GM19463 (cell line): ENCODE results near the gene TM9SF4.
"Not testable (repeated sequence)": the region's sequence is repeated elsewhere in the genome, so short reads cannot be mapped to it uniquely, and the experiment has no call there.

ENCODE experiments used
- ATAC-seq: cut with Tn5 transposase; IDR thresholded peaks from one replicate; pipeline ENCODE4 v1.9.1; 2021; ENCODE audit warnings: mild to moderate bottlenecking, moderate library complexity; ENCODE audit not compliant: unreplicated experiment

The TM9SF4 gene

DNA sequence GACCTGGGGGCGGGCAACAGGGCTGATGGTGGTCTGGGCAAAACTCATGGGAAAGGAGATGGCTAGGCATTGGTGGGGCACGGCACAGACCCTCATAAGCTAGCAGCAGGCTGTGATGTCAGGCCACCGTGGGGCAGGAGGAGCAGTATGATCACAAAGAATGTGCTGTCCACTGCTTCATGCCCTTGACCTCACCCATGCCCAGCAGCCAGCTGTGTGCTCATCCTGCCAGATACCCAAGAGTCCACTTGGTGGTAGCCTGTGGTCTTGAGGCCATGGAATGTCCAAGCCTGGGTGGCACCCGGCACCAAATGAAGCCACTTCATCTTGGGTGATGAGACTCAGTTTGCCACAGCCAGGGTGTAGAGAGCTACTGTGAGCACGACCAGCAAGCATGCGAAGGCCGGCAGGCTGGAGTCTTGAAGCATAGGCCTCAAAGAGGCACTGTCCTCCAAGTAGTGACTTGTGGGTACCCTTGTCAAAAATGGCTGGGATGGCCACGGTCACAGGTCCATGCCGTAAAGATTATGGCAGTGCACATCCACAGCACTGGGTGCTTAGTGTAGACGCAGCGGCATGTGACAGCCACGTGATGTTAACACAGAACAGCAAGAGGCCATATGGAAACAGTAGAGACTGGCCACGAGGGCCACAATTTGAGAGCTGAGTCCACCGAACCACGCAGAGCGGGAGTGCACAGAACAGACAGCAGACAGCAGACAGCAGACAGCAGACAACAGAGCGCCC is 79.0 kb downstream of the TM9SF4 start:
- no peak for ATAC-seq

DNA sequence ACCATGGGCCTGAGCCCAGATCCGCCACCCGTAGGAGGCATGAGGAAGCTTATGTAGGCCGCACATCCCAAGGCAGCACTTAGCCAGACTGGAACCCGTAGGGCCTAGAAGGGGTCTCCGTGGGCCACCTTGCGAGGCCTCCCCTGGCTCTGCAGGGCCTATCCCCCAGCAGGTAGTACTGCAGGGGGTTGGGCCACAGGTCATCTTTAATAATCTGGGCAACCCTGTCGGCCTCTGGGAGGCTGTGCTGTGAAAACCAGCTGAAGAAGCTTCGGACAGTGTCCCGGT is 79.6 kb downstream of the TM9SF4 start:
- ATAC-seq: no peak

GRCh38 chr20:32189691-32190615 is 80.4 kb downstream of the TM9SF4 start:
- no peak for ATAC-seq

DNA sequence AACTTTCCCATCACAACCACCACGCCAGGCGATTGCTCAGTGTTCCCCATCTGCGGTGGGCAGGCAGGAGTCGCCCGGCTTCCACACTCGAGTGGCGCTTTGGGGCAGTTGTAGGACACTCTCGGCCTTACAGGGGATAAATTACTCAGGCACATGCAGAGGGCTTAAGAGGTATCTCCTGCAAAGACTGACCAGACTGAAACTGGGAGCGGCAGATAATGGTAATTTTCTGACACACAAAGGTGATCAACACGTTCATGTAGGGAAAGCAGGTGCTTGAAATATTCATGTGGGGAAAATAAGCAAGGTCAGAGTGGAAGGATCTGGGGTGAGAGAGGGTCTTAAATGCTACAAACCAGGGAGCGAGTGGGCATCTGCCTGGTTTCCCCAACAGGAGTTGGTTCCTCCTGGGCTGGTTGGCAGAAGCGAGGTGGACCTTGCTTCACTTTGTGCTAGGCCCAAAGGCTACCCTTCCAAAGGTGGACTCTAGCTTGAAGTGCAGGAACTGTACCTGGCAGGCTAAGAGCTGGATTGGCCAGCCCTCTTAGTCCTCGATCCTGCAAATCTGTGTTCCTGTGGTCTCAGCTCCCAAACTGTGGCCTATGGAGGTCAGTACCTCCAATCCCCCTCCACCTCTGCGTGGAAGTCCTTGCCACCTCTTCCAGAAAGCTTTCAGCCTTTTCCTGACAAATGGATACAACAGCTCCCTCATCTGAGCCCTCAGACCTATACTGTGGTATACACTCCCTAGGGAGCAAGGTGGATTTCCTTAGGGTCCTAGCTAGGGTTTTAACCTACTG is 81.3 kb downstream of the TM9SF4 start:
- no peak for ATAC-seq

GRCh38 chr20:32191422-32191821 is 81.9 kb downstream of the TM9SF4 start:
- no peak for ATAC-seq

GRCh38 chr20:32191873-32192272 is 82.4 kb downstream of the TM9SF4 start:
- no peak for ATAC-seq

DNA sequence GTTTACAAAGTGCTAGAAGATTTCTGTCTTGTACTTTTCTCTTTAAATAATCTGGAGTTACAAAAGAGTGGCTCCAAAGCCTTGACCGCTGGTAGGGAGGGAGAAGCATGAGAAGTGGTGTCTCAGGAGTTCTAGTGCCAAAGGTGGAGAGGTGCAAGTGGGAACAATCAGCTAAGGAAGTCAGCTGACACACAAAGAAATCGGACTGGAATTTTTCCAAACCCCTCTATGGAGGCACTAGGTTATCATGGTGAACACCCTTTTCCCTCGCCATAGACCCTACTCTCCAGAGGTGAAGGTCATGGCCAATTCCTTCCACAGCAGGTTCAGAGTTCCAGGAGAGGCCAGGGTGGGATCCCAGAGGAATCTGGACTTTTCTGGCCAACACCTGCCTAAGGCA is 83.2 kb downstream of the TM9SF4 start:
- no peak for ATAC-seq

DNA sequence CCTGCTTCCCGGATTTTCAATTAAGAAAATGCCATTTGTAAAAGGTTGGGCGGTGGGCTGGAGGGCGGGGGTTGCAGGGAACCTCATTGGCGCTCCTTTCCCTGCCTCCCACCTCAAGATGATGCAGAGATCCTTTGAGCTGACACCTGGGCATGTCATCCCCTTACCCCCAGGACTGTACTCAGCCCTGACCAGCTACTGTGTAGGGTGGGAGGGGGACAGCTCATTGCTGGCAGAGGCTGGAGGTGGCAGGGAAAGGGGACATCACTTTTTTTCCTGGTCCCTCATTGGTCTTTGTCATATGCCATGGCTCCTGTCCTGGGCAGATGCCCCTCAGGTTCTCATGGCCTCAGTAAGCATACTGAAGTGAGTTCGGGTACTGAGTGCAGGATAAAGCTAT is 83.8 kb downstream of the TM9SF4 start:
- not testable (repeated sequence) for ATAC-seq

- no peak for ATAC-seq
These were observed 84.5 kb downstream of the TM9SF4 start for GRCh38 chr20:32193996-32194395.

- no peak for ATAC-seq
These were observed 86.1 kb downstream of the TM9SF4 start for GRCh38 chr20:32195581-32195980.

- ATAC-seq: not testable (repeated sequence)
These were observed 87.1 kb downstream of the TM9SF4 start for GRCh38 chr20:32196613-32197012.

DNA sequence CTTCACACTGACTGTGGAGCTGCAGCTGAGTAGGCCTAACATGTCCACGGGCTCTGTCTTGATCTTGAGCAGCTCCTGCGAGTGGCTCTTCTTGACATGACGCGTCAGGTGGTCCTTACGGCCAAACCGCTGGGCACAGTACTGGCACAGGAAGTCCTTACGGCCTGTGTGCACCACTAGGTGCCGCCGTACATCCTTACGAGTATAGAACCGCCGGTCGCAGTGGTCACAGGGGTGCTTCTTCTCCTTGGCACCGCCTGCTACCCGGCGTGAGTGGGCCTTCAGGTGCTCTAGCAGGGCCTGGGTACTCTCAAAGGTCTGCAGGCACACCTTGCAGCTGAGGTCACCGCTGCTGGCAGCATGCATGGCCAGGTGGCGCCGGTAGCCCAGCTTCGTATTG is 87.6 kb downstream of the TM9SF4 start:
- ATAC-seq: not testable (repeated sequence)

DNA sequence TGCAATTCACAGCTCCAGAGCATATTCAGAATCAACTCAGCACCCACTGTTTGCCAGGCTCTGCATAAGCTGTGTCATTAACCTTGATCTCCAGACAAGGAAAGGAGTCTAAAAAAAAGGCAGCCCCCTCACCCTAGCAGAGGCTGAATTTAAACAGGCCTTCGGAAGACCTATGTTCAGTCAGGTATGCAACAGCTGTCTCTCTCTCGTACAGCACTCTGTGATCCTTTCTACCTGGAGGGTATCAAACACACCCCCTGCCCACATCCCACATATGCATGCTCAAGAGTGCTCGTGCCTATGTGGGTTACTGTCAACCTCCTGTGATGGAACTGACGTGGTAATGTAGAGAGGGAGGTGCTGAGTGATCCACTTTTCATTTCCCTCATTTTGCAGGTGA is 89.5 kb downstream of the TM9SF4 start:
- ATAC-seq: no peak

DNA sequence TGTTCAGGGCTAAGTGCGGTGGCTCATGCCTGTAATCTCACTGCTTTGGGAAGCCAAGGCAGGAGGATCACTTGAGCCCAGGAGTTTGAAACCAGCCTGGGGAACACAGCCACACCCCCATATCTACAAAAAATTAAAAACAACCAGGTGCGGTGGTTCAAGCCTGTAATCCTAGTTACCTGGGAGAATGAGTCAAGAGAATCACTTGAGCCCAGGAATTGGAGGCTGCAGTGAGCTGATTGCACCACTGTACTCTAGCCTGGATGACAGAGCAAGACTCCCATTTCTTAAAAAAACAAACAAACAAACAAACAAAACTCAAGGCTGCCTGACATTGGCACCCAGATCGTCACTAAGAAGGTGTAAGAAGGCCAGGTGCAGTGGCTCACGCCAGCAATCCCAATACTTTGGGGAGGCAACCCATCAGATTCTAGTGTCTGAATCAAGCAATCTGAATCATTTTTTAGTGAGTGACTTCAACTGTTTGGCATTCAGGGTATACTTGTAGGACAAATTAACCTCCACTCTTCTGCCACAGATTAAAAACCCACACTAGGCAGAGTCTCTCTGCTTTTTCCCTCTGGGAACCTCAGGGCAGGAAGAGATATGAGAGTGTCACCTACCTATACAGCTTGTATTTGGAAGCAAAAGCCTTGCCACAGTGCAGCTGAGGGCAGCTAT is 91.9 kb downstream of the TM9SF4 start:
- ATAC-seq: no peak

- no peak for ATAC-seq
These were observed 92.5 kb downstream of the TM9SF4 start for GRCh38 chr20:32201977-32202363.

DNA sequence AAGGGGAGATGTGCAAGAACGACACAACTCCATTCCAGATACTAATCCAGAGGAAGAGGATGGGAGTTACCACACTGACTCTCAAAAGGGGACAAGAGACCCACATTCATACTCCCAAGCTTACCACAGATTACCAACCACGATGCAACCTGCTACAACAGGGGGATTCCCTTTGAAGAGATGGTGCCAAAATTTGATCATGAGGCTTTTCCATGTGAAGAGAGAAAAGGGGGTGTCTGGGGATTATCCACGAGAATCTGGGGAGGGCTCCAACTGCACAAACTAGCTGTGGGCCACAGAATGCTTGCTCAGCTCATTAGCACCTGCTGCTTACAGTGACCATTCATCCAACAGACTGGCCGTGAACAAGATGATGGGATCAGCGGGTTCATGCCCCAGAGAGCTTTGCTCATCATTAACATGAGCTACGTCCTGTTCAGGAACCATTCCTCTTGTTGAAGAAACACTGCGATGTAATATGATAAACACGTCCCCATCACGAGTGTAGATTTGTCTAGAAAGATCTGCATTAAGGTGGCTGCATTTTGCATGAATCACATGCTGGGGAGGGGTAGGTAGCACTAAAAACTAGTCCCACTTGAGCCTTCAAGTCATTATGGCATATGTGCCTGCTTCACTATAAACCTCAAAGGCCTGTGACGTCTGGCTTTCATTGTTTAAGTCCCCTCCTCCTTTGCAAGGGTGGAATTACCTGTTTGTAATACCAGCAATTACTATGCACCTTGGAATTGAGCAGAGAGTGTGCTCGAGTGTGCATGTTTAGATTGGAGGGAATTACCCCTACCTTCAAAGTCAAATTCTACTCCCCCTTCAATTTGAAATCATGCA is 94.1 kb downstream of the TM9SF4 start:
- no peak for ATAC-seq

DNA sequence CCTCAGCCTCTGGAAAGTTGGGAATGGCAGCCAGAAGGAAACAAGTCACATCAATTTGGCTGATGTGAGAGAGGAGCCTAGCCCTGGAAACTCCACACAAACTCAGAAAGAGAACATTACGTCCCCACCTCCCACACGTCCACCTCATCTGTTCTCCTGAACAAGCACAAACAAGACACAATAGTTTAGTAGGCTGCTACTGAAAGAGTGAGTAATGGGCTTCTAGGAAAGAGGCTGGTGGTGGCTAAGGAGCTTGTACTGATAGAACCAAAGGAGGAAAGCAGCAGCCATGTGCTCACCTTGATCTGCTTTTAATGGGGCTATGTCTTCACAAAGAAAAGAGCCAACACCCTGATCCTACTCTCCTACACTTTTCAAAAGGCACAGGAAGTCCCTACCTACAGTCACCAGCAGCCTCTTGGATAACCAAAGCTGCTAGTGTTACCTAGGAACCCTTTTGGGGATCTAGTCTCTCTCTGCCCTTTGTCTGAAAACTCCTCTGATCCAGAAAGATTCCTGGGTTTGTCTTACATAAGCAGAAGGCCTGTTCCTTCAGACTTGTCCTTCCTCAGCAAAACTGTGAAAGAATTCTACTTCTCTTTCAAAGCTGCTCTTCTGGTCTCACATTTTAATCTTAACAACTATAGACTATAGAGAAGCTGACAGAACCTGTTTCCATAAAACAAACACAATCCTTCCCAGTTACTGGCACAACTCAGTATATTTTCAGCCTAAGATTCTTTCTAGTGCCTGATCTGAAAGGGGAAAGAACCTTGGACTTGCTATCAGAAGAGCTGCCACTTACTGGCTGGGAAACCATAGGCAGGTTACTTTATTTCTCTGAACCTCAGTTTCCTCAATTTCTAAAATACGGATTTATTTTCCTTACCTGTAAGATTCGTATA is 94.9 kb downstream of the TM9SF4 start:
- ATAC-seq: no peak

GRCh38 chr20:32205110-32205842 is 95.8 kb downstream of the TM9SF4 start:
- no peak for ATAC-seq
